Gastroesophageal sphincter (tissue), 3 donors: ENCODE data around the gene TENM3.

Experiments
- CTCF ChIP-seq, 4 experiments: fragments of 200-600 bp in 2 of 4; fragments of 450-650 bp in 2 of 4; sonication (generic) in 1 of 4; IDR thresholded peaks; one replicate each; pipeline ENCODE4 v1.5.1; 2017 to 2019; ENCODE audit warnings: antibody characterized with exemption in 4 of 4, mild to moderate bottlenecking in 2 of 4, moderate library complexity in 2 of 4
- EP300 ChIP-seq: sonication (generic); formaldehyde crosslinking; IDR thresholded peaks from one replicate; pipeline ENCODE4 v1.6.1; 2017; ENCODE audit warnings: antibody characterized with exemption, mild to moderate bottlenecking
- POLR2A ChIP-seq, 2 donors: fragments of 450-650 bp; IDR thresholded peaks; one replicate each; pipeline ENCODE4 v1.6.1; 2017; ENCODE audit warnings: antibody characterized with exemption in 2 of 2, mild to moderate bottlenecking in 2 of 2, moderate library complexity in 1 of 2

- TF ChIP-seq EP300 (no peak), CTCF (IDR thresholded peaks at IDR 0.05) (no peak), POLR2A (IDR thresholded peaks at IDR 0.05) (no peak)
These were observed 50.6 kb downstream of the TENM3 start for GRCh38 chr4:182293691-182294255.
